PC-3 (cell line): ENCODE data around the gene LIPT2. TPM values are rescaled to one million over a fixed set of nuclear protein-coding genes. Genes with fewer than 3 reads are reported as not detected.

ENCODE experiments used
- ATAC-seq: fragments of 200-7000 bp; cut with Tn5 transposase; 2 replicates; pipeline ENCODE4 v1.9.1; 2020; ENCODE audit warnings: mild to moderate bottlenecking, moderate library complexity
- BruUV-seq: library from RNA; stranded (reverse); fragments of 400-500 nt; replicated peaks from 2 replicates; lab custom pipeline; 2021; lab: Mats Ljungman, UMichigan
- CTCF ChIA-PET: fragments of 300-600 bp; sonication (Branson Sonifier 250); formaldehyde crosslinking; loops from one replicate; lab custom pipeline; 2022; ENCODE audit warnings: antibody characterized with exemption; lab: Charles Lee
- POLR2A ChIA-PET: fragments of 300-600 bp; sonication (Branson Sonifier 250); formaldehyde crosslinking; loops from one replicate; lab custom pipeline; 2022; ENCODE audit warnings: antibody characterized with exemption; ENCODE audit not compliant: unreplicated experiment; lab: Charles Lee
- DNase-seq: peaks from one replicate; pipeline ENCODE4 v3.0.0-alpha.2; 2015
- H2AFZ ChIP-seq: fragments of 300-600 bp; sonication (generic); 2 replicates; pipeline ENCODE4 v1.6.0; 2016; ENCODE audit warnings: antibody characterized with exemption, low read length
- H3F3A ChIP-seq: fragments of 300-600 bp; sonication (generic); one replicate; pipeline ENCODE4 v1.6.0; 2017; ENCODE audit warnings: antibody characterized with exemption, low read length, control low read depth, mild to moderate bottlenecking; ENCODE audit not compliant: unreplicated experiment
- H3K27ac ChIP-seq: fragments of 300-600 bp; sonication (generic); 2 replicates; pipeline ENCODE4 v1.5.1; 2016; ENCODE audit warnings: mild to moderate bottlenecking, low read length
- H3K27me3 ChIP-seq: fragments of 300-600 bp; sonication (generic); 2 replicates; pipeline ENCODE4 v1.6.1; 2016; ENCODE audit warnings: low read length, mixed read lengths
- H3K36me3 ChIP-seq: fragments of 300-600 bp; sonication (generic); 2 replicates; pipeline ENCODE4 v1.6.1; 2016; ENCODE audit warnings: low read depth, mixed run types, low read length, mixed read lengths
- H3K4me1 ChIP-seq: fragments of 300-600 bp; sonication (generic); 2 replicates; pipeline ENCODE4 v1.5.1; 2016; ENCODE audit warnings: low read length; ENCODE audit not compliant: insufficient read depth
- H3K4me2 ChIP-seq: fragments of 300-600 bp; sonication (generic); 2 replicates; pipeline ENCODE4 v1.6.0; 2016; ENCODE audit warnings: low read length
- H3K4me3 ChIP-seq: fragments of 300-600 bp; sonication (generic); 2 replicates; pipeline ENCODE4 v1.5.1; 2016; ENCODE audit warnings: mild to moderate bottlenecking, low read length, mixed read lengths
- H3K79me2 ChIP-seq: fragments of 300-600 bp; sonication (generic); 2 replicates; pipeline ENCODE4 v1.6.1; 2017; ENCODE audit warnings: low read length, mixed read lengths
- H3K9ac ChIP-seq: fragments of 300-600 bp; sonication (generic); 2 replicates; pipeline ENCODE4 v1.6.0; 2016; ENCODE audit warnings: mild to moderate bottlenecking, low read length
- H3K9me2 ChIP-seq: fragments of 300-600 bp; sonication (generic); replicated peaks from 2 replicates; pipeline ENCODE4 v1.6.1; 2016; ENCODE audit warnings: mixed run types, low read length, mixed read lengths
- H3K9me3 ChIP-seq: fragments of 300-600 bp; sonication (generic); 2 replicates; pipeline ENCODE4 v1.6.1; 2016; ENCODE audit warnings: low read length, mixed read lengths
- H4K20me1 ChIP-seq: fragments of 300-600 bp; sonication (generic); 2 replicates; pipeline ENCODE4 v1.6.1; 2016; ENCODE audit warnings: low read length, mixed read lengths
- CTCF ChIP-seq: fragments of 300-600 bp; sonication (generic); conservative IDR thresholded peaks from 2 replicates; pipeline ENCODE4 v1.5.1; 2017; ENCODE audit warnings: antibody characterized with exemption, low read depth, mild to moderate bottlenecking, low read length
- EZH2 ChIP-seq: fragments of 300-600 bp; sonication (generic); IDR thresholded peaks from one replicate; pipeline ENCODE4 v1.6.1; 2017; ENCODE audit warnings: antibody characterized with exemption, mild to moderate bottlenecking, low read length; ENCODE audit not compliant: unreplicated experiment
- EZH2phosphoT487 ChIP-seq: fragments of 300-600 bp; sonication (generic); IDR thresholded peaks from 2 replicates; pipeline ENCODE4 v1.6.1; 2018; ENCODE audit warnings: mild to moderate bottlenecking, antibody characterized with exemption, low read length, borderline replicate concordance
- intact Hi-C: fragments of 100-400 bp; cut with micrococcal nuclease; formaldehyde crosslinking; loops from 2 replicates; pipeline ENCODE4 v1.9.0; 2023
- total RNA-seq: library from RNA; depleted of rRNA; stranded (reverse); fragments of >200 nt; gene quantifications from 2 replicates; pipeline ENCODE4 v1.2.3, GENCODE V29; 2014

Gene LIPT2
- total RNA-seq, 1 experiment from 2014 or later = 11.3 TPM

- Histone ChIP-seq H3K9me2 (no peaks in the 10 kb centered on the region), H3K27ac (no peak overlapping the region), H2AFZ (no peak overlapping the region), H3K27me3 (no peaks in the 10 kb centered on the region), H4K20me1 (no peaks in the 10 kb centered on the region), H3K4me2 (no peak overlapping the region), H3K9me3 (0 out of 2 replicates have a peak, but pooled peaks cover 3% of the 10 kb centered on the region), H3K36me3 (no peaks in the 10 kb centered on the region), H3K4me3 (no peak overlapping the region), H3K9ac (no peak overlapping the region), H3K79me2 (no peaks in the 10 kb centered on the region), H3K4me1 (peaks cover 9% of the 10 kb centered on the region), H3F3A (no peaks in the 10 kb centered on the region)
- POLR2A ChIA-PET = no interaction called here
- TF ChIP-seq EZH2 (no peak), EZH2phosphoT487 (no peak), CTCF (no peak)
- intact Hi-C loops = no loop called here
- CTCF ChIA-PET = no interaction called here
- DNase-seq = no peak
- BruUV-seq = no TSS peak
- no peak for ATAC-seq
Measured at GRCh38 chr11:74507582-74507981, 14.1 kb upstream of the LIPT2 start.

- TF ChIP-seq EZH2phosphoT487 (no peak), EZH2 (no peak), CTCF (no peak)
- Histone ChIP-seq H3K9ac (no peak overlapping the region), H3K79me2 (no peaks in the 10 kb centered on the region), H4K20me1 (no peaks in the 10 kb centered on the region), H3K36me3 (no peaks in the 10 kb centered on the region), H3K9me3 (peaks cover 11% of the 10 kb centered on the region; the same call in 1 of the 2 replicates), H2AFZ (no peak overlapping the region), H3K27me3 (no peaks in the 10 kb centered on the region), H3F3A (no peaks in the 10 kb centered on the region), H3K4me3 (no peak overlapping the region), H3K4me2 (no peak overlapping the region), H3K9me2 (no peaks in the 10 kb centered on the region), H3K27ac (no peak overlapping the region), H3K4me1 (peaks cover 9% of the 10 kb centered on the region)
- DNase-seq = no peak
- no TSS peak for BruUV-seq
- CTCF ChIA-PET = no interaction called here
- POLR2A ChIA-PET = no interaction called here
- ATAC-seq = no peak
- intact Hi-C loops = no loop called here
Measured at GRCh38 chr11:74506823-74507222, 13.3 kb upstream of the LIPT2 start.

- intact Hi-C loops = no loop called here
- Histone ChIP-seq H3K27ac (no peak overlapping the region), H3K9ac (no peak overlapping the region), H3K9me2 (no peaks in the 10 kb centered on the region), H3K27me3 (no peaks in the 10 kb centered on the region), H3K4me1 (peaks cover 9% of the 10 kb centered on the region), H3F3A (no peaks in the 10 kb centered on the region), H3K9me3 (peaks cover 11% of the 10 kb centered on the region; the same call in 1 of the 2 replicates), H3K36me3 (no peaks in the 10 kb centered on the region), H3K4me2 (no peak overlapping the region), H4K20me1 (no peaks in the 10 kb centered on the region), H3K79me2 (no peaks in the 10 kb centered on the region), H2AFZ (no peak overlapping the region), H3K4me3 (no peak overlapping the region)
- TF ChIP-seq EZH2phosphoT487 (no peak), EZH2 (no peak), CTCF (no peak)
- no peak for DNase-seq
- no TSS peak for BruUV-seq
- CTCF ChIA-PET = no interaction called here
- ATAC-seq = no peak
- POLR2A ChIA-PET = interaction anchor here (0.6 kb wide), 1 partner anchor 504 kb away, joined by 3 read pairs; no protein-coding TSS in a partner anchor
Measured at GRCh38 chr11:74505911-74506310, 12.4 kb upstream of the LIPT2 start.
